GM18517 (cell line): ENCODE results near the gene SCIN.
A peak's percentile ranks its signal among the peaks of the same experiment; 100 is the strongest.
"Not testable (repeated sequence)": the region's sequence is repeated elsewhere in the genome, so short reads cannot be mapped to it uniquely, and the experiment has no call there.

Experiments
- ATAC-seq: cut with Tn5 transposase; IDR thresholded peaks from one replicate; pipeline ENCODE4 v1.9.1; 2021; ENCODE audit warnings: mild to moderate bottlenecking, moderate library complexity; ENCODE audit not compliant: unreplicated experiment

Gene SCIN

DNA sequence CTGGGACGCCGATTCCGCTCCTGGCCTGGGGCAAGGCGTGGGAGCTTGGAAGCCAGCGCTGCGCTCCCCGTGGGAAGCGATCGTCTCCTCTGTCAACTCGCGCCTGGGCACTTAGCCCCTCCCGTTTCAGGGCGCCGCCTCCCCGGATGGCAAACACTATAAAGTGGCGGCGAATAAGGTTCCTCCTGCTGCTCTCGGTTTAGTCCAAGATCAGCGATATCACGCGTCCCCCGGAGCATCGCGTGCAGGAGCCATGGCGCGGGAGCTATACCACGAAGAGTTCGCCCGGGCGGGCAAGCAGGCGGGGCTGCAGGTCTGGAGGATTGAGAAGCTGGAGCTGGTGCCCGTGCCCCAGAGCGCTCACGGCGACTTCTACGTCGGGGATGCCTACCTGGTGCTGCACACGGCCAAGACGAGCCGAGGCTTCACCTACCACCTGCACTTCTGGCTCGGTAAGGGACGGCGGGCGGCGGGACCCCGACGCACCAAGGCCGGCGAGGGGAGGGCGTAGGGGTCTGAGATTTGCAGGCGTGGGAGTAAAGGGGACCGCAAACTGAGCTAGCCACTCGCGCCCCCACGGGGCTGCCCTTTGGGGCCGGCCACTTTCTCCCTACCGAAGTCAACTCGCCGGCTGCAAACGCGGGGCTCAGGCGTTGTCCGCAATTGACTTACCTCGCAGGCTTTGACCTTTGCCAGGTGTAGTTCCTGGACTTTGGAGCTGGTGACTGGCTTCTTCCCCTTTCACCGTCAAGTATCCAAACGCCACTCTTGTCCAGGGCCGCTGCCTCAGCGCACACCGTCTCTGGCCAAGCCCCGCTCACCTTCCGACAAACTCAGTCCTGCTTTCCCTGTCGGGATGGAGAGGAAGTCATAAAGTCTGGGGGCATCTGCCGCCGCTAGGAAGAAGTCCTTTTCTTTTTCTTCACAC lies at the start of gene SCIN:
Gene SCIN, plus strand, starts transcription at position 187 of the 928 bp plus-strand sequence. Its CDS starts 67 bp downstream, at position 254.
- ATAC-seq: no peak

DNA sequence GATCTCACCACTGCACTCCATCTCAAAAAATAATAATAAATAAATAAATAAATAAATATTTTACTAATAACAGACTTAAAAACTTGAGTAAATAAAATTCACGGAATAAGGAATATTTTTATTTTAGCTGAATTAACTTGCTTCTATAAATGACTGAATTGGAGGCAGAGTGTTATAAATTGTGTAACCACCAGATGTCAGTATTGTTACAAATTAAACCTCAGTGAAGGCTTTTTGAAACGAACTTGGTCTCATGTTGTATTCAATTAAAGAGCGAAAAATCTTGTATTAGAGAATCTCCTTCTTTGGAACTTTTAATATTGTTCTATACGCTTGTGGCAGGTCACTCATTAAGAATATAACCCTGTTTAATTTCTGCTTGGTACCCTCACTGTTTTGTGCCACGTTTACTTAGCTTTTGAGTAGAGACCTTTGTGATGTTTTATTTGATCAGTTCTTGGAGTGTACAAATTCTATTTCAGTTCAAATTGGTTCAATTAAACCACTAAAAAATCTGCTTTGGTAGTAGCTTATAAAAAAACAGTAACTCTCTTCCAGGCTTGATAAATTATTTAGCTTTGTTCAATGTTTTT lies 45.6 kb upstream of the SCIN start:
- ATAC-seq: peak; percentile 77

DNA sequence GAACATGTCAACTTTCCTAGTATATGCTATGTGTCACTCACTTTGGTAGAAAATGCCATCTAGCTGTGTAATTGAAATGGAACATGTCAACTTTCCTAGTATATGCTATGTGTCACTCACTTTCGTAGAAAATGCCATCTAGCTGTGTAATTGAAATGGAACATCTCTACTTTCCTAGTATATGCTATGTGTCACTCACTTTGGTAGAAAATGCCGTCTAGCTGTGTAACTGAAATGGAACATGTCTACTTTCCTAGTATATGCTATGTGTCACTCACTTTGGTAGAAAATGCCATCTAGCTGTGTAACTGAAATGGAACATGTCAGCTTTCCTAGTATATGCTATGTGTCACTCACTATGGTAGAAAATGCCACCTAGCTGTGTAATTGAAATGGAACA lies 43.8 kb upstream of the SCIN start:
- not testable (repeated sequence) for ATAC-seq

DNA sequence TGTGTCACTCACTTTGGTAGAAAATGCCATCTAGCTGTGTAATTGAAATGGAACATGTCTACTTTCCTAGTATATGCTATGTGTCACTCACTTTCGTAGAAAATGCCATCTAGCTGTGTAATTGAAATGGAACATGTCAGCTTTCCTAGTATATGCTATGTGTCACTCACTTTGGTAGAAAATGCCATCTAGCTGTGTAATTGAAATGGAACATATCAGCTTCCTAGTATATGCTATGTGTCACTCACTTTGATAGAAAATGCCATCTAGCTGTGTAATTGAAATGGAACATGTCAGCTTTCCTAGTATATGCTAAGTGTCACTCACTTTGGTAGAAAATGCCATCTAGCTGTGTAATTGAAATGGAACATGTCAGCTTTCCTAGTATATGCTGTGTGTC lies 42.9 kb upstream of the SCIN start:
- ATAC-seq: not testable (repeated sequence)

DNA sequence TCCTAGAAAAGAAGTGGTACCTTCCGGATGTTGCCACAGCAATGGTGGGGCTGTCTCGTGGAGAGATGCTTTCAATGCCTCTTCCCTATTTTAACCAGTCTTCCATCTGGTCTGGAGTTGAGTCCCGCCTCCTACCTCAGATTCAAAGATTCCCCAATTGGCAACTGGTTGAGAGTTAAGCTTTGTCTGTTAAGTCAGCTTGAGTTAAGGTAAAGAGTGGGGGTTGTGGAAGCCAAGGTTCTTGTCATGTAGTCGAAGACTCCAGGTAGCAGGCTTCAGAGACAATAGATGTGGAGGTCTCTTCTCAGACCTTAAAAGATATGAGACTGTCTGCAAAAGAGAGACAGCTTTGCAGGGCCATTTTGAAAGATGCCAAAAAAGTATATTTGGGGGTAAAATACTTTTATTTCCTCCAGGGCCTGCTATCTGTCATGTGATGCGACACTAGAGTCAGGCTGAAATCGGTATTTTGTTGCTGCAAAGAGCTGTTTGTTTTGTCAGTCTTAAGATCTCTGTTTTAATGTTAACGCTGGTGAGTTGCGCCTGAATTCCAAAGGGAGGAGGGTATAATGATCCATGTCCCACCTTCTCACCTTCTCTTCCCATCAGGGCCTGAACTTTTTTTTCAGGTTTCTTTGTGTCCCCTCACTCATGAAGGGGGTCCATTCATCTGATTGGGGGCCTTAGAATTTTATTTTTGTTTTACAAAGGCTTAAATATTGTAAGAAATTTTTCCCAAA lies 40.4 kb upstream of the SCIN start:
- no peak for ATAC-seq

DNA sequence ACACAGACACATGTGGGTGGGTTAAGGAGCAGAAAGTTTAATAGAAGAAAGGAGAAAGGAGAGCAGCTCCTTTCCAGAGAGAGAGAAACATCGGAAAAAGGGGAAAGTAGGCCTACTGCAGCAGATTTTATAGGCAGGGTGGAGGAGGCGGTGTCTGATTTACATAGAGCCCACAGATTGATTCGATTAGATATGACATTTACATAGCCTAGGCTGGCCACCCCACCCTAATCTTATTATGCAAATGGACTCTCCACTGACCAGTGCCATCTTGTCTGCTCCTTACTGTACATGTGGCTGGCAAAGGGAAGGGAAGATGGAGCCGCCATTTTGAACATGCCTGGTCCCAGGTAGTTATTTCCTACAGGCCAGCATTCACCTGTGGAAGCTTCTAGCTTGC lies 38.7 kb upstream of the SCIN start:
- no peak for ATAC-seq

DNA sequence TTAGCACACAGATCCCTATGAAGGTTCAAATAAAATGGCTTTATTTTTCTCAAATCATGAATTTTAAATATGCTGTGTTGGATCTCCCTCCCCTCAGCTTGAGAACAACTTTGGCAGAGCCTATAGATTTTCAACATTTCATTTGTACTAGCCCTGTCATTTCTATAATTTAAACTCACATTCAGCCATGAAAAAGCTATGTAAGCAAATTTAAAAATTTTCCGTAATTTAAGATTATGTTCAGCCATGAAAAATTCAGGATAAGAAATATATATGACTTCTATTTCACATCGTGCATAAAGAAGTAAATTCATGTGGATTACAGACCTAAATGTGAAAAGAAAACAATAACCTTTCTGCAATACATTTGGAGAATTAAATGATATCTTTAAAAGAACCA lies 36.5 kb upstream of the SCIN start:
- no peak for ATAC-seq

DNA sequence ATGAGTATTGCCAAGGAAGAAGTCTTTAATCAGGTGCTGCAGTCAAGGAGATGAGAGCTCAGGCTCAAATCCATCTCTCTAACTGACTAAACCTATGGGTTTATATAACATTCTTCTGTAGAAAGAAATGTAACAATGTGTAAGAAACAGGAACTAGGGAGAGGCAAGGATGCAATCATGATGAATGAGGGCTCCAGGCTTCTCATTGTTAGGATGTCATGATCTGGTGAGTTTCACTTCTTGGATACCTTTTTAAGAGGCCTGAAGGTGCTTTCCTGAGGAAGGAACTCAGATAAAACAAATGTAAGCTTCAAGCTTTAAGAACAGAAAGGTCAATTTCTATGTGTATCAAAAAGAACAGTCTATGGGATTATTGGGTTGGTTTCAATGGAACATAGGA lies 30.8 kb upstream of the SCIN start:
- no peak for ATAC-seq

DNA sequence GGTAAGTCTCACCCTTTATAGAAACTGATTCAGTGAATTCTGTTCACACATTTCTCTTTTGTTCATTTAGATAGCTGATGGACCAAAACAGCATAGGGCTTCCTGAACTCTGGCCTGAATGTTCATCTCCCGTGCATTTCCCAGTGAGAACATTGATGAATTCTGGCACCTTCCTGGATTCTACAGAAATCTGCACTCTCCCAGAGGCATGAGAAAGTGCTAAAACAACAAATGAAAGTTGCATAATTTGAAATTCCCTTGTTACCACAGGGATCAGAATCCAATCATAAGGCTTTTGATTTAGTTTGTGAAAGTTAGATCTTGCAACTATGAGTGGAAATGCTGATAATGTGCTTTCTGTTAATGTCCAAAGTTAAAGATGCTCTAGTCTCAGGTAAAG lies 29.7 kb upstream of the SCIN start:
- no peak for ATAC-seq

DNA sequence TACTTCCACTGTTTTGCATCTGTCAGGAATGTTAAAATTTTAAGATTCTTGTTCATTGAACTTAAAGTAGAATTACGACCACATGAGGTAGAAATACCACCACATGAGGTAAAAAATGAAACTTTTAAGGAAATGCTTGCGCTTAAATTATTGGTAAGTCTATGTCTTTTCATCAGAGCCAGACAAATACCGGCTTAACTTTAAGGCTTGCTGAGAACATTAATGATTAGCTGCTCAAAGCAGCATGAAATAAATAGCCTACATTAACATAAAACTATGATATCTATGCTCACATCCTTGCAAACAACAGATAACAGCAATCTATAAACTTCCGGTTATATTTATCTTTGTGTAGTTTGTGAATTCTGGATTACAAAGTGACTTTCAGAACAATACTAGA lies 26.9 kb upstream of the SCIN start:
- no peak for ATAC-seq

DNA sequence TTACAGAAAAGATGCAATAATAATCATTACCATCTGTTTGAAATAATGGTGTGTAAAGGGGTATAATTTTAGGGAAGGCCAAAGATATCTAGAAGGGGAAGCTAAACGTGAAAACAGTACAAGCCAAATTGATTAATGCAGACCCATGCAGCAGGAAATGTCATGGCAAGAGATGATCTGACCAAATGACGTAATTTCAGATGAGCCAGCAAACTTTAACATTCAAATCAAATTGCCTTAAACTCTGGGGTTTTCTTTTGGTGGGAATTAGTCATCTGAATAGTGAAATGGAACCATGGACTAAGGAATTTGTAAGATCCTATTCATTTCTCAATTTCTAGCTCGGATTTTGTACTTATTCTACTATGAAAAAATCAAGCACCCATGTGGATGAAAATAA lies 21.4 kb upstream of the SCIN start:
- no peak for ATAC-seq

DNA sequence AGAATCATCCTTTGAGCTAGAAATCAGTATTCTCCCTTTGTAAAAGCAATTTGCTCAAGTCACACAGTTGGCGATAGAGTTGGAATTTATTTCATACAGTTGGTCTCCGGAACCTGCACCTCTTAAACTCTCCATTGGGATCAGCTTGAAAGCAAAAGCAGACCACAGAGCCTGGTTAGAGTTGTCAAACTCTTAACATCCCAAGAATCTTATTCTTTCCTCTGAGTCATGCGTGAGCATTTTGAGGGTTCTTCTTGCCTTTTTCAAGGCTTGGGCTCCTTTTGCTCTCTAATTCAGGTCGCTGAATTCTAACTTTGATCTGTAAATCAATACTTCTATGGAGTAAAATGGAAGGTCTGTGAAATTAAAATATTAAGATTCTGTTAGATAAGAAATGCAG lies 19.6 kb upstream of the SCIN start:
- no peak for ATAC-seq

DNA sequence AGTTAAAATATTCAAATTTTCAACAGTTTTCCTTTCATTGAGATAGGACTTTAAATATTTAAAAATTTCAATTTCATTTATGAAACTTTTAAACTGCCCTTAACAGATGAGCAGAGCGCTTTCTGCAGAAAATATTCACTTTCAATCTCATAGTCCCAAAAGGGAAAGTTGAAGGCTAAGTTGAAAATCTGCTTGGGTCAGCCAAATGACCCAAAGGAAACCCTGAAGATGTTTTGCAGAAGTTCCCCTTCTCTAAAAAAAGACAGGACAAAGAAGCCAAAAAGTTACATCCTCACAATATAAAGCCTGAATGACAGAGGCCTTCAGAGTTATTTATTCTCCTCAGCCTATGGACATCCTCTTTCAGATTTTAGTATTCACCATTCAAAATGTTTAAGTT lies 17.6 kb upstream of the SCIN start:
- ATAC-seq: no peak

DNA sequence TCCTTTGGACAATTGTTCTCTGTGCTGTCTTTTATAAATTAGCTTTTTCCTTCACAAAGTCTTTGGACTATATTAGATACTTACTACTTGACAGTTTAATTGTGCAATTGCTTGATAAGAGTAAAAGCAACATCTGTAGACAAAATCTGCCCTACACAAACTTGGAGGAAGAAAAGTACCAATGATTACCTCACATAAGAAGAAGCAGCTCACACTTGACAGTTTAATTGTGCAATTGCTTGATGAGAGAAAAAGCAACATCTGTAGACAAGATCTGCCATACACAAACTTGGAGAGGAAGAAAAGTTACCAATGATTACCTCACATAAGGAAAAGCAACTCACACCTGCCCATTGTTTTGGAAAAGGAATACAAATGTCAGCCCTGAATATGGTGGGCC lies 17.1 kb upstream of the SCIN start:
- ATAC-seq: no peak

DNA sequence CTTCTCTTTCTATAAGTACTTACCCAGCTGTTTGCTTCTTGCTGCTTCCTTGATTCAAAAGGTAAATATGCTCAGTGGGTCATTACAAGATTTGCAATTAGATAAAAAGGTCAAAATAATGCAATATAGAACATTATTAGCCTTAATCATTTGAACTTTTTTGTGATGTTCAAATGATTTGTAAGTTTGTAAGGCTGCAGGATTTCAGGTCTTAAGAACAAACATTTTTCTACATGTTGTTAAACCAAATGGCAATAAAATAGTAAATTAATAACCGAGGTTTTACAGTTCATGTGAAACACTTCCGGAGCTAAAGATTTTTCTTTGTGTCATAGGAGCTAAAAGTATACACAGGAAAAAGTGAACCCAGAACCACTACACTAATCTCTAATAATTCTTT lies 16.2 kb upstream of the SCIN start:
- no peak for ATAC-seq

DNA sequence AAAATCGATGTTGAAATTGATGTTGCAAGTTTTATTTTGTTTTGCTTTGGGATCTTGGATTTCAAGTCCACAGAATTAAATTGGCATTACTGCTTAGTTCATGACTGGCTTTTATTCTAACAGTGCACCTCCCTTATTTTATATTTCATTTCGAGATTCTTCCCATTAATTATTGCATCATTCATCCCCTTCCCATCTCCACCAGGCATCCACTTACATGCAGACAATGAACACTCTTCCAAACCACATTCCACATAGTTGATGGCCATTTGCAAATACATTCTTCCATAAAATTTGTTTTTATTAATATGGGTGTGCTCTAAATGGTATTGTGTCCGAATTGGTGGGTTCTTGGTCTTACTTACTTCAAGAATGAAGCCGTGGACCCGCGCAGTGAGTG lies 15.6 kb upstream of the SCIN start:
- ATAC-seq: no peak

DNA sequence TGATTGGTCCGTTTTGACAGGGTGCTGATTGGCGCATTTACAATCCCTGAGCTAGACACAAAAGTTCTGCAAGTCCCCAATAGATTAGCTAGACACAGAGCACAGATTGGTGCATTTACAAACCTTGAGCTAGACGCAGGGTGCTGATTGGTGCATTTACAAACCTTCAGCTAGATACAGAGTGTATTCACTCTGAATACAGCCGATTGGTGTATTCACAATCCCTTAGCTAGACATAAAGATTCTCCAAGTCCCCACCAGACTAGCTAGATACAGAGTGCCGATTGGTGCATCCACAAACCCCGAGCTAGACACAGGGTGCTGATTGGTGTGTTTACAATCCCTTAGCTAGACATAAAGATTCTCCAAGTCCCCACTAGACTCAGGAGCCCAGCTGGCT lies 14.8 kb upstream of the SCIN start:
- ATAC-seq: not testable (repeated sequence)

DNA sequence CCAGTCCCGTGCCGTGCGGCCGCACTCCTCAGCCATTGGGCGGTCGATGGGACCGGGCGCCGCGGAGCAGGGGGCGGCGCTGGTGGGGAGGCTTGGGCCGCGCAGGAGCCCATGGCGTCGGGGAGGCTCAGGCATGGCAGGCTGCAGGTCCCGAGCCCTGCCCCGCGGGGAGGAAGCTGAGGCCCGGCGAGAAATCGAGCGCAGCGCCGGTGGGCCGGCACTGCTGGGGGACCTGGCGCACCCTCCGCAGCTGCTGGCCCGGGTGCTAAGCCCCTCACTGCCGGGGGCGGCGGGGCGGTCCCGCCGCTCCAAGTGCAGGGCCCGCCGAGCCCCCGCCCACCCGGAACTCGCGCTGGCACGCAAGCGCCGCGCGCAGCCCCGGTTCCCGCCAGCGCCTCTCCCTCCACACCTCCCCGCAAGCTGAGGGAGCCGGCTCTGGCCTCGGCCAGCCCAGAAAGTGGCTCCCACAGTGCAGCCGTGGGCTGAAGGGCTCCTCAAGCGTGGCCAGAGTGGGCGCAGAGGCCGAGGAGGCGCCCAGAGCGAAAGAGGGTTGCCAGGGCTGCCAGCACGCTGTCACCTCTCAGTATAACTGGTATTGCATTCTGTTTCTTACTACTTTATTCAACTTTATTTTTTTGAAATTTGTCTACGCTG lies 14.3 kb upstream of the SCIN start:
- ATAC-seq: not testable (repeated sequence)

DNA sequence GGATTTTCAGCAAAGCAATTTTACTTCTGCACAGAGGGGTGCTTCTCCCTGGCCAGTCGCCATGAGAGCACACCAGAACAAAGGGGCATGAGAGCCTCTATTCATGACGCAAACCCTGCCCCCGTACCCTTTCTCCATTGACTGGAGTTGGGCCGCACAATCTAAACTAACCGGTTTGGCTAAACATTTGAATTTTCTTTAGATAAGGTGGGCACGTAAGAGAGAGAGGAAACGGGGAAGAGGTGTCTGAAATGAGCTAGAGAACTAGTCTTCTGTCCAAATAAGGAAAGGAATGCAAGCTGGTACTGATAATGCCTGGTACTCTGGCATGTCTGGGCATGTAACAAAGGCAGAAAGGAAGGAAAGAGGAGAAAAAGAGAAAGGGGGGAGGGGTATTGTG lies 13.2 kb upstream of the SCIN start:
- no peak for ATAC-seq

DNA sequence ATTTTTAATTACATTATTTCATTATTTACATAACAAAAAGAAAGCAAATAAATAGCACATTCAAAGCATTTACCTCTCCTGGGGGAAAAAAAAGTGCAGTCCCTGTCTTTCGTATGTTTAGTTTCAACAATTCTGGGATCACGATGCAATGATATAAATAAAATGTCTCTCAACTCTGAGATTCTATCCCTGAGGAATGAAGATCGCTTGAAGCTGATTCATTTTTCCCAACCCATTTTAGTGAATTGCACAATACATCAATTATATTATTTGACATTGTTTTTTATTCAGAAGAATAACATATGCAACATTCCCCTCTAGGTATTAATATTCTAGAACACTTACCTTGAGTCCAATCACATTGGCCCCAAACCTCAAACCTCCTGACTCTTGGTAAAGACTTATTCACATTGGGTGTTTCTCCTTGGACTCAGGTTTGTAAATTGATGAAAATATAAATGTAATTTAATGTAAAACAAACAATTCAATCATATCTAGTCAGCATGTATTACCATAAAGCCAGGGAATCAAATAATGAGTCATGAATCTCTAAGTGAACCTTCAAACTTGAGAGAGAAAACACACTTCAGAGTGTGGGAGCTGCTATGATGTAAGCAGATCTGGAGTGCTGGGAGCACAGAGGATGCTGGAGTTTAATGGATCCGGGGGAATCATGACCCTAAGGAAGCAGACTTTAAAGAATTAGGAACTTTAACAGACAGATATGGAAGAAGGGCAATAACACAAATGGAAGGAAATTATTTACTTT lies 5.3 kb upstream of the SCIN start:
- no peak for ATAC-seq

DNA sequence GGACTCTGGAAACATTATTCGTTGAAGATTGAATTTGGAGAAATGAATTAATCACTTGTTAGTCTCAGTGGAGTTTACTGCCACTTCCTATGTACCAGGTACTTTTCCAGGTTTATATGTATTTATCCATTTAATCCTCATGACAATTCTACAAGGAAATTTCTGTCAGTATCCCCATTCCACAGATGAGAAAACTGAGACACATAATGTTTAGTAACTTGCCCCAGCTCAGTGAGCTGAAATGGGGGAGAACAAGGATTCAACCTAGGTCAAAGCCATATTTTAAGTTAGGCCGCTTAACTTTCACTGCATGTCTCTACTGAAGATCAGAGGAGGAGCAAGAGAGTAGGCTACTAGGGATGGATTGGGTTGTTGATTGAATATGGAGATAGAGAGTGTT lies 4.6 kb upstream of the SCIN start:
- no peak for ATAC-seq
